GM10248 (cell line): Measurements from ENCODE around the gene FAM222B.

Experiments used
- CTCF ChIA-PET: fragments of 300-600 bp; sonication (Branson Sonifier 250); formaldehyde crosslinking; extraction: SDS; loops from one replicate; lab custom pipeline; 2021; ENCODE audit warnings: antibody characterized with exemption; lab: Yijun Ruan, JAX
- POLR2A ChIA-PET: fragments of 350-650 bp; sonication (Branson Sonifier 250); formaldehyde crosslinking; extraction: SDS; loops from one replicate; lab custom pipeline; 2020; ENCODE audit warnings: antibody characterized with exemption; lab: Yijun Ruan, JAX
- DNase-seq: peaks from one replicate; pipeline ENCODE4 v3.0.0; 2012; ENCODE audit errors: extremely low spot score
- TF ChIP-seq, protein P1 (sequence below): IDR thresholded peaks from 2 replicates; pipeline ENCODE4 v1.5.1; 2012; ENCODE audit warnings: mild to moderate bottlenecking, low read depth; ENCODE audit errors: extremely low read depth, missing control alignments, control extremely low read depth

Gene FAM222B

DNA sequence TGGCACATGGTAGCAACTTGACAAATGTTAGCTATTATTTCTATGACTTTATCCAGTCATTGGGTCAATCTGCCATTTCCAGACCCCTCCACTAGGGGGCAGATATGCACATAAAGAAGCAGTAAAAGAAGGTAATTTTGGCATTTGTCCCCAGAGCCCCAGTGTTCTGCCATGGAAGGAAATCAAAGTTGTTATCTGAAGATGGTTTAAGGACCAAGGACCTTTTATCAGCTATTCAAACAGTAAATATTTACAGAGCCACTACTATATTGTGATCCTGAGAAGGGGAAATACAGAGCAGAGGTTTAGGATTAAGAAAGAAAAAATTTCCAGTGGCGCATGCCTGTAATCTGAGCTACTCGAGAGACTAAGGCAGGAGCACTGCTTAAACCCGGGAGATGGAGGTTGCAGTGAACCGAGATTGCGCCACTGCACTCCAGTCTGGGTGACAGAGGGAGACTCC lies 78.8 kb downstream of the FAM222B start:
- peak; percentile 71 for DNase-seq
- CTCF ChIA-PET: interaction anchor here (0.6 to 7.2 kb wide), 68 partner anchors 10 to 453 kb away, joined by 3 to 210 read pairs (median 6); partner anchors contain the start of genes BLTP2, DHRS13, FAM222B and FLOT2
- TF ChIP-seq, protein P1, sequence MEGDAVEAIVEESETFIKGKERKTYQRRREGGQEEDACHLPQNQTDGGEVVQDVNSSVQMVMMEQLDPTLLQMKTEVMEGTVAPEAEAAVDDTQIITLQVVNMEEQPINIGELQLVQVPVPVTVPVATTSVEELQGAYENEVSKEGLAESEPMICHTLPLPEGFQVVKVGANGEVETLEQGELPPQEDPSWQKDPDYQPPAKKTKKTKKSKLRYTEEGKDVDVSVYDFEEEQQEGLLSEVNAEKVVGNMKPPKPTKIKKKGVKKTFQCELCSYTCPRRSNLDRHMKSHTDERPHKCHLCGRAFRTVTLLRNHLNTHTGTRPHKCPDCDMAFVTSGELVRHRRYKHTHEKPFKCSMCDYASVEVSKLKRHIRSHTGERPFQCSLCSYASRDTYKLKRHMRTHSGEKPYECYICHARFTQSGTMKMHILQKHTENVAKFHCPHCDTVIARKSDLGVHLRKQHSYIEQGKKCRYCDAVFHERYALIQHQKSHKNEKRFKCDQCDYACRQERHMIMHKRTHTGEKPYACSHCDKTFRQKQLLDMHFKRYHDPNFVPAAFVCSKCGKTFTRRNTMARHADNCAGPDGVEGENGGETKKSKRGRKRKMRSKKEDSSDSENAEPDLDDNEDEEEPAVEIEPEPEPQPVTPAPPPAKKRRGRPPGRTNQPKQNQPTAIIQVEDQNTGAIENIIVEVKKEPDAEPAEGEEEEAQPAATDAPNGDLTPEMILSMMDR: peak; percentile 77
- POLR2A ChIA-PET: interaction anchor here (3.8 kb wide), 1 partner anchor 37 kb away, joined by 16 read pairs; the partner anchor contains the start of gene TLCD1

DNA sequence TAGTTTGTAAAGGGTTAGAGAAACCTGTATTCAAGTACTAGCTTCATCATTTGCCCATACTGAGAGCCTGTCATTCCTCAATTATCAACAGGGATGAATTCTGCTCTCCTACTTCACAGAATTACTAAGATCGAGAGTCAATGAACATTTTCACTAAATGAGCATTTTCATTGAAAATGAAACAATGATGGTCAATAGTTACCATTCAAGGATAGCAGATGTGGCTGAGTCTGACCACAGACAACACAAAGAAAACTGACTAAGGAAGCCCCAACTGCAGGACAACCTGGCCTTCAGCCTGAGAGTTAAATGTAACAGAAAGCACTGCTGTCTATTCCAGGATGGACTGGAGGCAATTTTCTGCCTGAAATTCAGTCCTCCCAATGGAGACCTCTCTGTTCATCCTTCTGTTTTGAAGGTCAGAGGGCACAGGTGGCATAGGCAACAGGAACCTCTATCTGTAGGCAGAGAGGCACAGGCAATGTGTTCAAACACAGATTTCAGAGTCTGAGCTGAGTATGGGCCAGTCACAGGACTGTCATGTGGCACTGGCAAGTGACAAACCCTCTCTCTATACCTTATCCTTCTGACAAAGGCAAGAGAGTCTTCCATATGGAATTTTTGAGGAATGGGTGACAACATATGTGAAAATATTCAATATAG lies 79.3 kb downstream of the FAM222B start:
- DNase-seq: peak; percentile 55
- TF ChIP-seq, protein P1: no peak
- CTCF ChIA-PET: interaction anchor here (0.6 to 7.2 kb wide), 68 partner anchors 10 to 454 kb away, joined by 3 to 210 read pairs (median 6); partner anchors contain the start of genes BLTP2, DHRS13, FLOT2 and NEK8
- POLR2A ChIA-PET: interaction anchor here (3.8 kb wide), 1 partner anchor 36 kb away, joined by 16 read pairs; the partner anchor contains the start of gene TLCD1

DNA sequence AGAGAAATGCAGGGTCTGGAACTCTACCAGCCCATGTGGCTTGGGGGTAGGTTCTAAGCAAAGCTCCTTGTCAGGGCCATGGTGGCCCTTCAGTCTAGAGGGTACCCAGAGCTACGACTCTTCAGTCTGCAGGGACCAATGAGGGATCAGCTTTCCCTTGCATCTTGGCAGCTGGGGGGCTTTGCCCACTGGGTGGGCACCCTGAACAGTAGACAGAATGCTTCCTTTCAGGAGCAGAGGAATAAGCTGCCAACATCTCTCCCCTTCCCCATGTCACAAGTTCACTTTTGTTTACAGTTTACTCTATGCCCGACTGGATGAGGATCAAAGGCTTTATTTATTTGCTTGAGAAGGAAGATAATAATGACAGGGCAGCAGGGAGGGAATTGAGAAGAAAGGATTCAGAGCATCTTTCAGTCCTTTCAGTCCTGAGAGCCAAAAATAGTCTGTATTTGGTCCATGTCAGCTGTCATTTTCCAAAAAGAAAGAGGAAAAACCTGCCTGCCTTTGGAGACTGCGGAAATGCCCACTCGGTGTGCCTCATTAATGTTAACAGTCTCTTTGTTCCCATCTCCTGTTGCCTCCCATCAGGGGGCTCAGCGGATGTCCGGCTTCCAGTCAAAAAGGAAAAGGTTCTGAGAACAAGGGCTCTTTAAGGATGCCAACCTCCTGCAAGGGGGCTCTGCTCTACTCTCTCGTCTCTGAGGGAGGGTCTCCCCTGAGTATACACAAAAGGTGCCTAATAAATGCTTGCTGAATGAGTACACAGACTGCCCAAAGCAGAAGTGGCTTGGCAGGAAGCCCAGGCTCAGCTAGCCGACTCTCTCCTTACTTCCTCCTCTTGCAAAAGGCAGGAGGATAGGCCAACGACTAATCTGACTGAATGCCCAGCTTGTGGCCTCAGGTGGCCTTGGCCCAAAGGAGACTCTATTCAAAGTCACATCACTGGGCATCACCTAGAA lies 81.7 kb downstream of the FAM222B start:
- no peak for DNase-seq
- CTCF ChIA-PET: interaction anchor here (1.5 to 7.2 kb wide), 8 partner anchors 13 to 193 kb away, joined by 3 to 210 read pairs (median 54); partner anchors contain the start of genes DHRS13, FLOT2, NEK8 and TLCD1
- POLR2A ChIA-PET: interaction anchor here (0.6 to 3.8 kb wide), 5 partner anchors 9 to 133 kb away, joined by 3 to 16 read pairs (median 5); partner anchors contain the start of gene TLCD1
- TF ChIP-seq, protein P1: no peak

DNA sequence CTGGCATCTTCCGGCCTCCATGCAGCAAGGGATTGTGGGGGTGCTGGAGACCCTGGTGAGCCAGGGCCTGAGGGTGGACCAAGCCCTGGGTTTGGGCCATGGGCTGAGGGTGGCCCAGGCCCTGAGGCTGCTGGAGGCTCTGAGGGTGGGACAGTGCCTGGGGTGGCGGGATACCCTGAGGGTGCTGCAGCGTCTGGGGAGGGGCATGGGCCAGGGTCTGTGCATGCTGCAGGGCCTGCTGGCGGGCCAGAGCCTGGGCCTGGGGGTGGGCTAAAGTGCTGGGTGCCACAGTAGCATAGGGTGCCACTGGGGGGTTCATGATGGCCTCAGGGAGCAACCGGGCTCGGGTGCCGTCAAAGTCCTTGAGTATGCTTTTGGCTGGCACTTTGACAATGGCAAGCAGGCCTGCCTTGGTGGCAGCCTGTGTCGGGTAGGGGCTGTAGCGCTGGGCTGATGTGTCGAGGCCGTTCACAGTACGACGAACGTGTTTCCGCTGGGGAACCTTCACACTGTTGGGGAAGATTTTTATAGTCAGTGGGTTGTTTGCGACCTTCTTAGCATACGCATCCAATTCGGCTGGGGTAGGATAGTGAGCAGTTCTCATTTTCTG lies 83.2 kb downstream of the FAM222B start:
- TF ChIP-seq, protein P1: no peak
- DNase-seq: no peak
- ChIA-PET CTCF (interaction anchor here (6.2 to 7.2 kb wide), 3 partner anchors 11 to 32 kb away, joined by 68 to 210 read pairs (median 94); partner anchors contain the start of genes NEK8, TLCD1 and TRAF4), POLR2A (interaction anchor here (0.6 kb wide), 1 partner anchor 8 kb away, joined by 3 read pairs; no protein-coding TSS in a partner anchor)

DNA sequence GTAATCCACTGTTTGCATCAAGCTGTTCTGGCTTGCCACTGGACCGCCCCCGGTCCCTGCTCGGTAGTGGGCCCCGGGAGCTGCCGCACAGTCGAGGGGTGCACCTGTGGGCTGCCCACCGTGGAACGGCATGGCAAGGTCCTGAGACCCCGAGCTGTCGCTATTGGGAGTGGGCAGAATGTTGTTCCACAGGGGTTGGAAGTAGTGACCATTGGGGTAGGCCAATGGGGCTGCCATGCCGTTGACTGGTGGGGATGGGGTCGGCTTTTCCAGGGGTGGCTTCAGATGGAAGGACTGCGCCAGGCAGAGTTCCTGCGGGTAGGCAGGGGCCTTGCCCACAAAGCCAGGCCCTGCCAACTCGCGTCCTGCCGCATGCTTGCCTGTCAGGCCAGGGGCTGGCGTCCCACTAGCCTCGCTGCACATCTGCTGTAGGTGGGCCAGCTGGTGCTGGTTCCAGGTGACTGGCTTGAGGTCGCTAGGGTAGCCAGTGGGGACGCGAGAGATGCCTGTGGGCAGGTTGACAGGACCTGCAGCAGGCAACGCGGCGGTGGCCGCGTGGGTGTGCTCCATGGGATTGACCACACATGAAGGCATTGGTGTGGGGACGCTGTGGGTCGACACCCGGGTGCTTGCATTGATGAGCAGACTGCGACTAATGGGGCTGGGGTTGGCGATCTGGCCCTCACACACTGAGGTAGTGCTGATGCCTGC lies 84.0 kb downstream of the FAM222B start:
- TF ChIP-seq, protein P1: no peak
- no peak for DNase-seq
- POLR2A ChIA-PET: interaction anchor here (2.4 kb wide), 1 partner anchor 32 kb away, joined by 8 read pairs; the partner anchor contains the start of gene TLCD1
- CTCF ChIA-PET: interaction anchor here (1.2 to 1.3 kb wide), 2 partner anchors 9 to 10 kb away, joined by 3 to 4 read pairs; no protein-coding TSS in a partner anchor
